Measurements from ENCODE around the gene GEMIN8. TPM values are rescaled to one million over a fixed set of nuclear protein-coding genes. Genes with fewer than 3 reads are reported as not detected.

Gene GEMIN8
- total RNA-seq, 1 donor from 2014 or later = 12.0 TPM

DNA sequence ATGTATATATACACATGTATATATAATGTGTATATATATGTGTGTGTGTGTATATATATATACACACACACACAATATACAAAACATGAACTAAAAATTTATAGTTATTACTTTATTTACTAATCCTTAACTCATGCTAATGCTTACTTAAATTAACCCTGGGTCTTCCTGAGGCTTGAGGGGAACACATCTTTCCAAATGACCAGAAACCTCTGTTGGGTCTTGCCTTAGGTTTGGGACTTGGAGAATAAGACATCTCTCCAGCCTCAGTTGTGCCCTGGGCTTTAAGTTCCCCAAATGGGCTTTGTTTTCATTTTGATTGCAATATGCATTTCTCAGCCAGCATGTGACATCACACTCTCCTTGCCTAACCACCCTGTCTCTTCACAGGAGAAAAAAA lies 7.7 kb downstream of the GEMIN8 start:
- Mint-ChIP-seq H3K4me3 (ENCODE audit: unreplicated experiment) (no peak overlapping the region), H3K9me3 (ENCODE audit: unreplicated experiment) (no peaks in the 10 kb centered on the region), H3K27ac (ENCODE audit: unreplicated experiment) (no peak overlapping the region), H3K36me3 (ENCODE audit: low read depth, unreplicated experiment) (no peaks in the 10 kb centered on the region), H3K27me3 (ENCODE audit: unreplicated experiment) (no peaks in the 10 kb centered on the region), H3K4me1 (ENCODE audit: unreplicated experiment) (peaks cover 3% of the 10 kb centered on the region)
- DNase-seq (ENCODE audit: low spot score) = no peak
- TF ChIP-seq, protein P1, sequence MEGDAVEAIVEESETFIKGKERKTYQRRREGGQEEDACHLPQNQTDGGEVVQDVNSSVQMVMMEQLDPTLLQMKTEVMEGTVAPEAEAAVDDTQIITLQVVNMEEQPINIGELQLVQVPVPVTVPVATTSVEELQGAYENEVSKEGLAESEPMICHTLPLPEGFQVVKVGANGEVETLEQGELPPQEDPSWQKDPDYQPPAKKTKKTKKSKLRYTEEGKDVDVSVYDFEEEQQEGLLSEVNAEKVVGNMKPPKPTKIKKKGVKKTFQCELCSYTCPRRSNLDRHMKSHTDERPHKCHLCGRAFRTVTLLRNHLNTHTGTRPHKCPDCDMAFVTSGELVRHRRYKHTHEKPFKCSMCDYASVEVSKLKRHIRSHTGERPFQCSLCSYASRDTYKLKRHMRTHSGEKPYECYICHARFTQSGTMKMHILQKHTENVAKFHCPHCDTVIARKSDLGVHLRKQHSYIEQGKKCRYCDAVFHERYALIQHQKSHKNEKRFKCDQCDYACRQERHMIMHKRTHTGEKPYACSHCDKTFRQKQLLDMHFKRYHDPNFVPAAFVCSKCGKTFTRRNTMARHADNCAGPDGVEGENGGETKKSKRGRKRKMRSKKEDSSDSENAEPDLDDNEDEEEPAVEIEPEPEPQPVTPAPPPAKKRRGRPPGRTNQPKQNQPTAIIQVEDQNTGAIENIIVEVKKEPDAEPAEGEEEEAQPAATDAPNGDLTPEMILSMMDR (IDR thresholded peaks at IDR 0.05; ENCODE audit: unreplicated experiment) = no peak

DNA sequence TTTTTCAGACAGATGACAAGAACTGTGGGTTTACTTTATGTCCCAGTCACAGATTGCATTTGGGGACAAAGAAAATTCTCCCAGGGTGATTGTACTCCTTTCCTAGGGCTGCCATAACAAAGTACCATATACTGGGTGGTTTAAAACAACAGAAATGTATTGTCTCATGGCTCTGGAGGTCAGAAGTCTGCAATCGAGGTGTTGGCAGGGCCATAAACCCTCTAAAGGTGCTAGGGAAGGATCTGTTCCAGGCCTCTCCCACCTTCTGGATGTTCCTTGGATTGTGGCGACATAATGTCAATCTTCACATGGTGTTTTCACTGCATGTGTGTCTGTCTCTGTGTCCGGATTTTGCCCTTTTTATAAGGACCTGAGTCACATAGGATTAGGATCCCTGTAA lies 12.3 kb downstream of the GEMIN8 start:
- Mint-ChIP-seq H3K4me3 (ENCODE audit: unreplicated experiment) (no peak overlapping the region), H3K9me3 (ENCODE audit: unreplicated experiment) (no peaks in the 10 kb centered on the region), H3K27me3 (ENCODE audit: unreplicated experiment) (no peaks in the 10 kb centered on the region), H3K27ac (ENCODE audit: unreplicated experiment) (no peak overlapping the region), H3K36me3 (ENCODE audit: low read depth, unreplicated experiment) (peaks cover 3% of the 10 kb centered on the region), H3K4me1 (ENCODE audit: unreplicated experiment) (no peaks in the 10 kb centered on the region)
- TF ChIP-seq, protein P1 (IDR thresholded peaks at IDR 0.05; ENCODE audit: unreplicated experiment) = no peak
- DNase-seq (ENCODE audit: low spot score) = no peak

DNA sequence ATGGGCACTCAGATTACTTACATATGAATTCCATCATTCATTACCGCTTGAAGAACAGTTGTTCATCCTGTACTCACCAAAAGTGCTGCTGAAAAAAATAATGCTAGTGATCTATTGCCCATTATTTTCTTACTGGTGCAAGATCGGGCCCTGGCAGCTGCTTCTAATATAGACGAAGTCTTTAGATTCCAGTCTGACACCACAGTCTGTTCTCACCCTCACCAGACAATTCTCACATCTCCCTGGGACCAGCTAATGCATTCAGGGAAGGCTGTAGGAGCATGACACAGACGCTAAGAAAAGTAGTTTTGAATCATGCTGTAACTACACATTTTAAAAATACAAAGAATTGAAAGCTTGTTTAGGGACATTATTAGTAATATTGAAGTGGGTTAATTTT lies 13.8 kb downstream of the GEMIN8 start:
- Mint-ChIP-seq H3K27ac (ENCODE audit: unreplicated experiment) (no peak overlapping the region), H3K4me1 (ENCODE audit: unreplicated experiment) (no peaks in the 10 kb centered on the region), H3K4me3 (ENCODE audit: unreplicated experiment) (no peak overlapping the region), H3K9me3 (ENCODE audit: unreplicated experiment) (no peaks in the 10 kb centered on the region), H3K36me3 (ENCODE audit: low read depth, unreplicated experiment) (peaks cover 3% of the 10 kb centered on the region), H3K27me3 (ENCODE audit: unreplicated experiment) (no peaks in the 10 kb centered on the region)
- TF ChIP-seq, protein P1 (IDR thresholded peaks at IDR 0.05; ENCODE audit: unreplicated experiment) = no peak
- DNase-seq (ENCODE audit: low spot score) = no peak

DNA sequence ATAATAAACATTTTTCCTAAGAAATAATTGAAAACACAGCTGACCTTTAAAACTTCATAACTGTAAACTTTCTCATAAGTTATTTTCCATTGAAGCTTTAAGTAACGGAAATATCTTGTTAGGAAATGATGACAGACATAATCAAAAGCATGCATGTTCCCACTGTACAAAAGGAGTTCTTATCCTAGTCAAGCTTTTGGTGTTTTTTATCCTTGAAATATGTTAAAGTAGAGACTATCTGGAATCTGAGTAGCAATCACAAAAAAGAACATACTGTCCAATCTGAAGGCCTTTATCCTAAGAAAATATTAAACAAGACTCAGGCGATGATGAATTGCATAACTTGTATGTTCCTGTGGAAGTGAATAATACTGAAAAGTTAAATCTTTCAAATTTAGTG lies 14.4 kb downstream of the GEMIN8 start:
- H3K4me3 Mint-ChIP-seq (ENCODE audit: unreplicated experiment) = no peak overlapping the region
- H3K27ac Mint-ChIP-seq (ENCODE audit: unreplicated experiment) = no peak overlapping the region
- H3K9me3 Mint-ChIP-seq (ENCODE audit: unreplicated experiment) = no peaks in the 10 kb centered on the region
- TF ChIP-seq, protein P1 (IDR thresholded peaks at IDR 0.05; ENCODE audit: unreplicated experiment) = no peak
- no peaks in the 10 kb centered on the region for H3K4me1 Mint-ChIP-seq (ENCODE audit: unreplicated experiment)
- H3K27me3 Mint-ChIP-seq (ENCODE audit: unreplicated experiment) = no peaks in the 10 kb centered on the region
- H3K36me3 Mint-ChIP-seq (ENCODE audit: low read depth, unreplicated experiment) = peaks cover 3% of the 10 kb centered on the region
- DNase-seq (ENCODE audit: low spot score) = no peak

DNA sequence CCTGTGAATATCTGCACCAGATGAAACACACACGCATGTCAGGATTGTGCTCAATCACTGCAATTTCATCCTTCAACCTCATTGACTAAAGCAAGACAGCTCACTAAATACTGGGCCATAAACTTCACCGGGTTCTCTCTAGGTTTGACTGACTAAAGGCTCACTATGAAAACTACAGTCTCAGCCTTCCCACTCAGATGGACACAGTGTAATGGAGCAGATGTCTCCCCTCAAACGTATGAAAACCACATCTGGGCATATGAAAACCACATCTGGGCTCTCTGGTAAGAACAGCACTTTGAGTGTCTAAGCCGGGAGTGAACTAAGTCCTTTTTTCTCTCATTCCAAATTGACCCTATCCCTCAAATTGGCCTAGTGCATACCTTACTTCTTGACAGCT lies 15.2 kb downstream of the GEMIN8 start:
- TF ChIP-seq, protein P1 (IDR thresholded peaks at IDR 0.05; ENCODE audit: unreplicated experiment) = no peak
- no peak for DNase-seq (ENCODE audit: low spot score)
- Mint-ChIP-seq H3K36me3 (ENCODE audit: low read depth, unreplicated experiment) (peaks cover 3% of the 10 kb centered on the region), H3K9me3 (ENCODE audit: unreplicated experiment) (no peaks in the 10 kb centered on the region), H3K27ac (ENCODE audit: unreplicated experiment) (no peak overlapping the region), H3K4me3 (ENCODE audit: unreplicated experiment) (no peak overlapping the region), H3K4me1 (ENCODE audit: unreplicated experiment) (no peaks in the 10 kb centered on the region), H3K27me3 (ENCODE audit: unreplicated experiment) (no peaks in the 10 kb centered on the region)
